ENCODE results near the gene KSR1.

GRCh38 chr17:27421111-27421510 lies 35.1 kb upstream of the KSR1 start:
- TF ChIP-seq POLR2A (IDR thresholded peaks at IDR 0.05): no peak
- no peak for TF ChIP-seq POLR2AphosphoS5 (IDR thresholded peaks at IDR 0.05)
- no peak for TF ChIP-seq CTCF (IDR thresholded peaks at IDR 0.05)
